HepG2 (cell line): ENCODE data around the gene KCNN2. TPM values are rescaled to one million over a fixed set of nuclear protein-coding genes. Genes with fewer than 3 reads are reported as not detected.
"Not testable (repeated sequence)": the region's sequence is repeated elsewhere in the genome, so short reads cannot be mapped to it uniquely, and the experiment has no call there.

ENCODE experiments used
- ATAC-seq: fragments of 200-7000 bp; cut with Tn5 transposase; 3 replicates; pipeline ENCODE4 v1.9.1; 2020; ENCODE audit warnings: mild to moderate bottlenecking, moderate library complexity
- BruUV-seq: library from RNA; stranded (reverse); fragments of 400-500 nt; replicated peaks from 2 replicates; lab custom pipeline; 2021; lab: Mats Ljungman, UMichigan
- CTCF ChIA-PET: fragments of 300-600 bp; formaldehyde crosslinking; extraction: SDS; loops from one replicate; lab custom pipeline; 2021; ENCODE audit warnings: low total read pairs, inconsistent platforms, low intra/inter-chr PET ratio; lab: Yijun Ruan, JAX
- POLR2A ChIA-PET: fragments of 350-600 bp; sonication (Branson Sonifier 250); formaldehyde crosslinking; loops from one replicate; lab custom pipeline; 2020; ENCODE audit warnings: antibody characterized with exemption, inconsistent platforms; lab: Yijun Ruan, JAX
- DNase-seq: peaks from one replicate; pipeline ENCODE4 v3.0.0-alpha.2; 2015; ENCODE audit warnings: low spot score
- FAIRE-seq: peaks from 3 replicates; lab custom pipeline; 2011; peaks lifted over from hg19 to GRCh38; lab: Jason Lieb, UNC
- H2AFZ ChIP-seq: one replicate; pipeline ENCODE4 v1.6.1; 2011; ENCODE audit warnings: low read length, inconsistent platforms
- H3K27ac ChIP-seq: fragments of 300-600 bp; 3 replicates; pipeline ENCODE4 v1.8.0; 2011; ENCODE audit warnings: mixed run types, mild to moderate bottlenecking, mixed read lengths, low read length, inconsistent platforms; ENCODE audit not compliant: insufficient read depth; ENCODE audit errors: extremely low read length
- H3K27me3 ChIP-seq, 2 experiments: fragments of 200-600 bp in 1 of 2; 2 replicates in 1 of 2; 3 replicates in 1 of 2; pipeline versions ENCODE4 v1.6.0 to v1.8.0; 2011; ENCODE audit warnings: low read length in 2 of 2, mild to moderate bottlenecking in 2 of 2, moderate library complexity in 2 of 2, inconsistent platforms in 1 of 2; ENCODE audit not compliant: insufficient read depth in 2 of 2, control insufficient read depth in 1 of 2
- H3K36me3 ChIP-seq, 2 experiments: fragments of 200-600 bp in 1 of 2; replicated peaks in 1 of 2; 2 replicates in 1 of 2; 3 replicates in 1 of 2; pipeline versions ENCODE4 v1.5.1 to v1.8.0; 2011; ENCODE audit warnings: low read length in 2 of 2, inconsistent platforms in 1 of 2; ENCODE audit not compliant: insufficient read depth in 2 of 2, control insufficient read depth in 1 of 2
- H3K4me1 ChIP-seq: 2 replicates; pipeline ENCODE4 v1.5.1; 2012; ENCODE audit warnings: low read length, inconsistent platforms; ENCODE audit not compliant: insufficient read depth
- H3K4me2 ChIP-seq: 2 replicates; pipeline ENCODE4 v1.6.0; 2011; ENCODE audit warnings: low read depth, low read length, inconsistent platforms
- H3K4me3 ChIP-seq, 3 experiments: fragments of 200-600 bp in 1 of 3; sonication (generic), shearing (Covaris generic) in 1 of 3; replicated peaks in 1 of 3; 2 replicates each; pipeline ENCODE4 v1.5.1; 2011 to 2016; ENCODE audit warnings: low read length in 3 of 3, inconsistent platforms in 2 of 3, low read depth in 2 of 3, mild to moderate bottlenecking in 2 of 3, control low read depth in 1 of 3, mixed read lengths in 1 of 3; ENCODE audit not compliant: insufficient read depth in 1 of 3
- H3K79me2 ChIP-seq: one replicate; pipeline ENCODE4 v1.6.1; 2011; ENCODE audit warnings: low read length, inconsistent platforms; ENCODE audit not compliant: insufficient read depth
- H3K9ac ChIP-seq: 2 replicates; pipeline ENCODE4 v1.6.0; 2011; ENCODE audit warnings: mild to moderate bottlenecking, low read depth, low read length, inconsistent platforms; ENCODE audit not compliant: insufficient read depth
- H3K9me3 ChIP-seq: 2 replicates; pipeline ENCODE4 v1.5.1; 2012; ENCODE audit warnings: mild to moderate bottlenecking, low read length
- H4K20me1 ChIP-seq: 2 replicates; pipeline ENCODE4 v1.6.0; 2011; ENCODE audit warnings: inconsistent platforms, mild to moderate bottlenecking, low read length, moderate library complexity; ENCODE audit not compliant: insufficient read depth
- BORCS8-MEF2B ChIP-seq: sonication (generic); formaldehyde crosslinking; IDR thresholded peaks from 2 replicates; pipeline ENCODE4 v1.8.0; 2022; ENCODE audit warnings: mild to moderate bottlenecking, missing genetic modification reagents
- ELF3 ChIP-seq: IDR thresholded peaks from 2 replicates; pipeline ENCODE4 v1.6.1; 2016; ENCODE audit warnings: missing genetic modification reagents, missing compliant biosample characterization
- HMG20B ChIP-seq: conservative IDR thresholded peaks from 2 replicates; pipeline ENCODE4 v1.6.1; 2016; ENCODE audit warnings: missing genetic modification reagents, missing compliant biosample characterization
- NFKB2 ChIP-seq: sonication (generic); formaldehyde crosslinking; IDR thresholded peaks from 2 replicates; pipeline ENCODE4 v1.4.0; 2020; ENCODE audit warnings: missing genetic modification reagents, borderline replicate concordance
- NR2C2 ChIP-seq: sonication (generic); formaldehyde crosslinking; IDR thresholded peaks from 2 replicates; pipeline ENCODE4 v1.4.0; 2020; ENCODE audit warnings: missing genetic modification reagents, mild to moderate bottlenecking, moderate library complexity, borderline replicate concordance
- RNF2 ChIP-seq: fragments of 450-650 bp; conservative IDR thresholded peaks from 2 replicates; pipeline ENCODE4 v1.6.1; 2016; ENCODE audit warnings: low read depth
- ZNF552 ChIP-seq: sonication (generic); formaldehyde crosslinking; IDR thresholded peaks from 2 replicates; pipeline ENCODE4 v1.9.0; 2022; ENCODE audit warnings: missing genetic modification reagents, mild to moderate bottlenecking, borderline replicate concordance
- WGBS: methylation state at CpG from one replicate; pipeline ENCODE4 v1.1.6; 2017; ENCODE audit warnings: low lambda C conversion rate; 5-methylcytosine and 5-hydroxymethylcytosine counted together
- in situ Hi-C: cut with HindIII; loops from 2 replicates; pipeline ENCODE4 v1.10.0; 2017; ENCODE audit warnings: low pct_unique_long_range_greater_than_20kb; ENCODE audit not compliant: extremely low pct_ligation_motif_present
- intact Hi-C: fragments of 100-400 bp; cut with micrococcal nuclease; formaldehyde crosslinking; loops from one replicate; pipeline ENCODE4 v1.10.0; 2022; ENCODE audit not compliant: unreplicated experiment
- polyA plus RNA-seq, 8 experiments: library from polyadenylated mRNA; depleted of rRNA in 3 of 8; stranded (reverse) in 7 of 8; unstranded in 1 of 8; fragments of >200 nt; fragmentation: Illumina TruSeq in 4 of 8; extraction: Trizol in 4 of 8; gene quantifications; 2 replicates each; pipeline versions ENCODE4 v1.2.1 to v1.2.3, GENCODE V29; 2011 to 2016; ENCODE audit warnings: low read depth in 4 of 8, missing spikeins in 1 of 8, mixed read lengths in 1 of 8; ENCODE audit not compliant: insufficient read depth in 1 of 8
- total RNA-seq, 5 experiments: library from RNA; depleted of rRNA; stranded (reverse); fragments of >200 nt; fragmentation: Illumina TruSeq; extraction: Trizol; gene quantifications; 2 replicates each; pipeline ENCODE4 v1.2.3, GENCODE V29; 2016; ENCODE audit warnings: low read depth in 1 of 5
- TF ChIP-seq, protein P1 (sequence below): sonication (generic); formaldehyde crosslinking; IDR thresholded peaks from 2 replicates; pipeline ENCODE4 v1.5.1; 2020; ENCODE audit warnings: mild to moderate bottlenecking, missing genetic modification reagents, moderate library complexity
- TF ChIP-seq, protein P2 (sequence below): IDR thresholded peaks from 2 replicates; pipeline ENCODE4 v1.6.1; 2016; ENCODE audit warnings: missing biosample characterization, missing genetic modification reagents, low read depth
- TF ChIP-seq, protein P3 (sequence below): sonication (generic); formaldehyde crosslinking; IDR thresholded peaks from 2 replicates; pipeline ENCODE4 v1.8.0; 2022; ENCODE audit warnings: low read depth, missing genetic modification reagents

KCNN2 gene
- total and polyA plus RNA-seq, 2 of the 13 experiments (the other 11 are each of a cell fraction or from before 2014, with no cell fraction given) = not detected

DNA sequence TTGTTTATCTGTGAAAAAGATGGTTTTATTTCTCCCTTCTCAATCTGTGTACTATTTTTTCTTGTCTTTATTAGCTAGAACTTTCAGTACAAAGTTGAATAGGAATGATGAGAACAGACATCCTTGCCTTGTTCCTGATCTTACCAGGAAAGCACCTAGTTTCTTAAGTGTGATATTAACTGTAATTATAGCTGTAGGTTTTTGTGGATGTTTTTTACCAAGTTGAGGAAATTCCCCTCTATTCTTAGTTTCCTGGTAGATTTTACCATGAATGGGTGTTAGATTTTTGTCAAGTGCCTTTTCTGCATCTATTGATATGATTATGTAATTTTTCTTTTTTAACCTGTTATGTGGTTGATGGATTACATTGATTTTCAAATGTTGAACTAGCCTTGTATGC, 68.7 kb downstream of the KCNN2 start (continued):
- no peak for TF ChIP-seq HMG20B (CRISPR knock-in tag)
- no peak for TF ChIP-seq NFKB2 (CRISPR knock-in tag)
- TF ChIP-seq ZNF552 = no peak
- TF ChIP-seq RNF2 = no peak
- TF ChIP-seq, protein P1, sequence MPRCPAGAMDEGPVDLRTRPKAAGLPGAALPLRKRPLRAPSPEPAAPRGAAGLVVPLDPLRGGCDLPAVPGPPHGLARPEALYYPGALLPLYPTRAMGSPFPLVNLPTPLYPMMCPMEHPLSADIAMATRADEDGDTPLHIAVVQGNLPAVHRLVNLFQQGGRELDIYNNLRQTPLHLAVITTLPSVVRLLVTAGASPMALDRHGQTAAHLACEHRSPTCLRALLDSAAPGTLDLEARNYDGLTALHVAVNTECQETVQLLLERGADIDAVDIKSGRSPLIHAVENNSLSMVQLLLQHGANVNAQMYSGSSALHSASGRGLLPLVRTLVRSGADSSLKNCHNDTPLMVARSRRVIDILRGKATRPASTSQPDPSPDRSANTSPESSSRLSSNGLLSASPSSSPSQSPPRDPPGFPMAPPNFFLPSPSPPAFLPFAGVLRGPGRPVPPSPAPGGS (CRISPR knock-in tag) = no peak
- no peak for TF ChIP-seq BORCS8-MEF2B
- no peak for TF ChIP-seq ELF3 (CRISPR knock-in tag)
- no peak for TF ChIP-seq NR2C2 (CRISPR knock-in tag)
- TF ChIP-seq, protein P2, sequence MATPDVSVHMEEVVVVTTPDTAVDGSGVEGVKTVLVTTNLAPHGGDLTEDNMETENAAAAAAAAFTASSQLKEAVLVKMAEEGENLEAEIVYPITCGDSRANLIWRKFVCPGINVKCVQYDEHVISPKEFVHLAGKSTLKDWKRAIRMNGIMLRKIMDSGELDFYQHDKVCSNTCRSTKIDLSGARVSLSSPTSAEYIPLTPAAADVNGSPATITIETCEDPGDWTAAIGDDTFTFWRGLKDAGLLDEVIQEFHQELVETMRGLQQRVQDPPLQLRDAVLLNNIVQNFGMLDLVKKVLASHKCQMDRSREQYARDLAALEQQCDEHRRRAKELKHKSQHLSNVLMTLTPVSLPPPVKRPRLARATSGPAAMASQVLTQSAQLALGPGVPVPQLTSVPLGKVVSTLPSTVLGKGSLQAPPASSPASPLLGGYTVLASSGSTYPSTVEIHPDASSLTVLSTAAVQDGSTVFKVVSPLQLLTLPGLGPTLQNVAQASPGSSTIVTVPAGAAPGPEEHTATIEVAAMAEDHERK (CRISPR knock-in tag) = no peak
- TF ChIP-seq, protein P3, sequence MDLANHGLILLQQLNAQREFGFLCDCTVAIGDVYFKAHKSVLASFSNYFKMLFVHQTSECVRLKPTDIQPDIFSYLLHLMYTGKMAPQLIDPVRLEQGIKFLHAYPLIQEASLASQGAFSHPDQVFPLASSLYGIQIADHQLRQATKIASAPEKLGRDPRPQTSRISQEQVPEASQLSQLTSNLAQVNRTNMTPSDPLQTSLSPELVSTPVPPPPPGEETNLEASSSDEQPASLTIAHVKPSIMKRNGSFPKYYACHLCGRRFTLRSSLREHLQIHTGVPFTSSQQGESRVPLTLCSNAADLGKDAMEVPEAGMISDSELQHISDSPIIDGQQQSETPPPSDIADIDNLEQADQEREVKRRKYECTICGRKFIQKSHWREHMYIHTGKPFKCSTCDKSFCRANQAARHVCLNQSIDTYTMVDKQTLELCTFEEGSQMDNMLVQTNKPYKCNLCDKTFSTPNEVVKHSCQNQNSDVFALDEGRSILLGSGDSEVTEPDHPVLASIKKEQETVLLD (CRISPR knock-in tag) = no peak
- TF ChIP-seq, all 625 proteins: peak for 0

DNA sequence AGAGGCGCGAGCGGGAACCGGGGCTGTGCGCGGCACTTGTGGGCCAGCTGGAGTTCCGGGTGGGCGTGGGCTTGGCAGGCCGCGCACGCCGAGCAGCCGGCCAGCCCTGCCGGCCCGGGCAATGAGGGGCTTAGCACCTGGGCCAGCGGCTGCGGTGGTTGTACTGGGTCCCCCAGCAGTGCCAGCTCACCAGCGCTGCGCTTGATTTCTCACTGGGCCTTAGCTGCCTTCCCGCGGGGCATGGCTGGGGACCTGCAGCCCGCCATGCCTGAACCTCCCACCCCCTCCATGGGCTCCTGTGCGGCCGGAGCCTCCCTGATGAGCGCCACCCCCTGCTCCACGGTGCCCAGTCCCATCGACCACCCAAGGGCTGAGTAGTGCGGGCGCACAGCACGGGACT, 70.8 kb downstream of the KCNN2 start:
- H3K4me1 ChIP-seq, H4K20me1 ChIP-seq, FAIRE-seq, intact Hi-C loops, H3K27ac ChIP-seq, BruUV-seq, CTCF ChIA-PET, H3K4me2 ChIP-seq, H3K9me3 ChIP-seq, H3K4me3 ChIP-seq, H3K27me3 ChIP-seq, H2AFZ ChIP-seq, H3K9ac ChIP-seq, H3K79me2 ChIP-seq, ATAC-seq, DNase-seq, POLR2A ChIA-PET, H3K36me3 ChIP-seq: not testable (repeated sequence)
- 89% methylated on average over 9 of the region's 30 CpGs for WGBS
- in situ Hi-C loops = loop anchor here (25.0 kb wide), 1 partner anchor 345 kb away; no protein-coding TSS in a partner anchor
